22Rv1 (cell line): ENCODE results near the gene HECW1.

Source experiments
- ZFX ChIP-seq: fragments of 450-650 bp; IDR thresholded peaks from 2 replicates; pipeline ENCODE4 v1.6.1; 2017; ENCODE audit warnings: antibody characterized with exemption, borderline replicate concordance
- TF ChIP-seq, protein P1 (sequence below): fragments of 450-650 bp; IDR thresholded peaks from 2 replicates; pipeline ENCODE4 v1.5.1; 2017; ENCODE audit warnings: mild to moderate bottlenecking

GRCh38 chr7:43151076-43151475 lies 38.6 kb downstream of the HECW1 start:
- TF ChIP-seq, protein P1, sequence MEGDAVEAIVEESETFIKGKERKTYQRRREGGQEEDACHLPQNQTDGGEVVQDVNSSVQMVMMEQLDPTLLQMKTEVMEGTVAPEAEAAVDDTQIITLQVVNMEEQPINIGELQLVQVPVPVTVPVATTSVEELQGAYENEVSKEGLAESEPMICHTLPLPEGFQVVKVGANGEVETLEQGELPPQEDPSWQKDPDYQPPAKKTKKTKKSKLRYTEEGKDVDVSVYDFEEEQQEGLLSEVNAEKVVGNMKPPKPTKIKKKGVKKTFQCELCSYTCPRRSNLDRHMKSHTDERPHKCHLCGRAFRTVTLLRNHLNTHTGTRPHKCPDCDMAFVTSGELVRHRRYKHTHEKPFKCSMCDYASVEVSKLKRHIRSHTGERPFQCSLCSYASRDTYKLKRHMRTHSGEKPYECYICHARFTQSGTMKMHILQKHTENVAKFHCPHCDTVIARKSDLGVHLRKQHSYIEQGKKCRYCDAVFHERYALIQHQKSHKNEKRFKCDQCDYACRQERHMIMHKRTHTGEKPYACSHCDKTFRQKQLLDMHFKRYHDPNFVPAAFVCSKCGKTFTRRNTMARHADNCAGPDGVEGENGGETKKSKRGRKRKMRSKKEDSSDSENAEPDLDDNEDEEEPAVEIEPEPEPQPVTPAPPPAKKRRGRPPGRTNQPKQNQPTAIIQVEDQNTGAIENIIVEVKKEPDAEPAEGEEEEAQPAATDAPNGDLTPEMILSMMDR, result no peak
- no peak for TF ChIP-seq ZFX
